Measurements from ENCODE around the gene CXCL10.

DNA sequence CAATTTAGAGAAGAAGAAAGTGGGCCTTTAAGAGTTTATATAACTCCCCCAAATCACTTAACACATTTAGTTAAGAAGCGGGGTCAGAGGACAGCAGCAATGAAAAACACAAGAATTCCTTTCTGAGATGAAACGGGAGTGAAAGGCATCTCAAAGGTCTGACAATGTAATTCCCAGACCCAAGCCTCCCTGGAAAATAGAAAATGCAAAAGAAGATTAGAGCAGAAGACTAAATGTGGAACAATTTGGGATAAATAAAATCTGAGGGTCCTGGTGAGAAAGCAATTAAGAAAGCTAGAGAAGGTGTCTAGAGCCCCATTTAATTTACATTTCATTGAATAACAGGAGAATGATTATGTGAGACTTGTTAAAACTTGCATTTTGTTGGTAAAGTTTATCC lies 32.1 kb upstream of the CXCL10 start:
- no peak for TF ChIP-seq POLR2A (IDR thresholded peaks at IDR 0.05; ENCODE audit: low read depth, low read length)
- TF ChIP-seq POLR2AphosphoS5 (IDR thresholded peaks at IDR 0.05; ENCODE audit: low read depth, low read length) = no peak
- TF ChIP-seq SPI1 (IDR thresholded peaks at IDR 0.05; ENCODE audit: low read depth, low read length) = no peak
- no peak for TF ChIP-seq TAF1 (IDR thresholded peaks at IDR 0.05; ENCODE audit: low read depth, low read length)
- TF ChIP-seq PAX5 (IDR thresholded peaks at IDR 0.05; ENCODE audit: insufficient read depth, low read length, severe bottlenecking) = no peak
